HG02943 (cell line): ENCODE data around the gene MSRB1.

Experiments used
- ATAC-seq: cut with Tn5 transposase; IDR thresholded peaks from one replicate; pipeline ENCODE4 v1.9.1; 2021; ENCODE audit warnings: mild to moderate bottlenecking, low read depth, moderate library complexity; ENCODE audit not compliant: unreplicated experiment

MSRB1 gene

DNA sequence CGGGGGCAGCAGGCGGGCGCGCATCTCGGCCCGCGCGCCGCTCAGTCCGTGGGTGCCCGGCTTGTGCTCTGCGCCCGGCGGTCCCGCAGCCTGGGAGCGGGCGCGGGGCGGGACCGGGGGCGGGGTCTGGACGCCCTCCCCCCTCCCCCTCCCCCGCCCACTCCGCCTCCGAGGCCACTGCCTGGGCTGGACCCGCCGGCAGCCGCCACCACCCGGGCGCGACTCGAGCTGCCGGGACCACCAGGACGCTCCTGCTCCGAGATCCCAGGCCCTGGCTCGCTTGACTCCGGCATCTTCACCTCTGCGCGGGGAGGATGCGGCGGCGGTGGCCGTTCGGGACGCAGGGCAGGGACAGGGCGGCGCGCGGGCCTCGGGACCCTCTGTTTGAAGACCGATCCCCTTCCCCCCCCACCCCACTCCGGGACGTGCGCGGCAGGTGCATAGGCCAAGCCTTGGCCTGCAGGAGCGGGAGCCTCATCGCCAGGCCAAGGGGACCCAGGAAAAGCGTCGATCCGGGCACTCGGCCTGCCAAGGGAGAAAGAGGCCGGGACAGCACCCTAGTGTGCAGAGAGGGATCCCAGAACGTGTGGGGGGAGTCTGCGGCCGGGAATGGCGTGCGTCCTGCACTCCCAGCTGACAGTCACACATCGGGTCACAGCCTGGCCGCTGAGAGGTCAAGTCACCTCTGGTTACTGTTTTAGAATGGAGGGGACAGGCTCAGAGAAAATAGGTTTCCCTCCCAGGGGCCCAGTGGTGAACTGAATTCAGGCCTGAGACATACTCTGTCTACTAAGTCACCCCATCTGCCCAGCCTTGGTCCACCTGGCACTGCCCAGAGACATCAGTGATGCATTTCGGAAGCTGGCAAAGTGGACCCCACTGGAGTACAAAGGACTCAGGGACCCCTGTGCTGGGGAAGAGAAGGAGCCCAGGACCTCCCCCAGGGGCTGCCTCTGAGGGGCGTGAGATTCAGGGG lies 24.4 kb downstream of the MSRB1 start, which contains the start of gene HS3ST6:
HS3ST6 (minus strand) TSS at position 65 of the 976 bp plus-strand sequence. CDS start 92 bp downstream, outside the sequence.
- ATAC-seq, result no peak

DNA sequence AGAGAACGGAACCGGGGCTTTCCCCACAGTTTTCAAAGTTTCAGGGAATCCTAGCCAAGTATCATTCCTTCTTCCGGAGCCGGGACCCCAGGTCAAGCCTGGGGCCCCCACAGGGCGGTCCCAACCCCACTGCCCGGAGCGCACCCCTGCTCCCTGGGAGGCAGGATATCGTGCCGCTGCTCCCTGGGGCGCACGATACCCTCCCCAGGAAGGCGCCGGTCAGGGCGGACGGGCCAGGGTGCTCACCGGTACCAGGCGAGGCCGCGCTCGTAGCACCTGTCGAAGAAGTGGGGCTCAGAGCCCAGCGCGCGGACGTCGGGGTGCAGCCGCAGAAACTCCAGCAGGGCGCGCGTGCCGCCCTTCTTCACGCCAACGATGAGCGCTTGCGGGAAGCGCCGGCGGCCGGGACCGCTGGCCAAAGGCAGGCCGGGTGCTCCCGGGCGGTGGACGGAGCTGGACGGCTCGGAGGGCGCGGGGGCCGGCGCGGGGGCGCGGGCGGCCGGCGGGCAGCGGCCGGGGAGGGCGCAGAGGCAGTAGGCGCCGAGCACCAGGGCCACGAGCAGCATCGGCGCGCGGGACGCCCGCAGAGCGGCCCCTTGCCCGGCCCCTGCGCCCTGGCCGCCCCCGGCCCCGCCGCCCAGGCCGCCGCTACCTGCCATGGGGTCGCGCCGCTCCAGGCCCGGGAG lies 25.2 kb downstream of the MSRB1 start:
- ATAC-seq, result no peak

DNA sequence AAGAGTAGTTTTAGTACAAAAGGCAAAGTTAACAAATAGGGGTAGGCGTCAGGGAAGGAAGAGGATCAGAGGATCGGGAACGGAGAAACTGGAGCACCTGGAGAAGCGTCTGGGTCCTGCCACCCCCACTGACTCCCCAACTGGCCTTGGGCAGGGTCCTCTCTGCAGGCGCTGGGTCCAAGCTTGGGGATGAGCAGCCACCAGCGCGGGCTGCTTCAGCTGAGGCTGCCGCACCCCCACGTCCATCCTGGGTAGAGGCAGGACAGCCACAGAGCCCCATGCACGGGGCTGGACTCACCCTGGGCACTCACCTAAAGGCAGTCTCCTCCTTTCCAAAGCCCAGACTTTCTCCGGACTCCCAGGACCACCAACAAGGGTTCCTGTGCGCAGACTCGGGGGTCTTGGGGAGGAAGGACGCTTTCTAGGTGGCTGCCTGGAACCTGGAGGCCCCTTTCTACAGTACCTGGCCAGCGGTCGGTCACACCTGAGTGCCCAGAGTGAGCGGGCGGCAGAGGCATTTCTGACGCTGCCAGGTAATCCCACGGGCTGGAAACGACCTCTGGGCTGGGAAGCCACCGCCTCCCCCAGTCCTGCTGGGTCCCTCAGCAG lies 25.8 kb downstream of the MSRB1 start:
- ATAC-seq, result no peak

DNA sequence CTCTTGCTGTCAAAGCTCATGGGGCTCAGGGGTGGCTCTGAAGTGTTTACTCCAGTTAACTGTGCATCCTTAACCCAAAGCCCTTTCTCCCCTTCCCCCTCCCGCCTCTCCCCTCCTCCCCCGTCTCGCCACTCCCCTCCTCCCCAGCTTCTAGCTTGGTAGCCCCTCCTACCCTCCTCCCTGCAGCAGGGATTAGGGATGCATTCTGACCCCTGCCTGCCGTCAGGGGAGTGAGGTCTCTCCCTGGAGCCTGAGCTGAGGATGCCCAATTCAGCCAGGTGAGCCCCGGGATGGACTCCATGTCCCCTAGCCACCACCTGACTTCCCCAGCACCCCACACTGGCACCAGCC lies 26.4 kb downstream of the MSRB1 start:
- no peak for ATAC-seq

DNA sequence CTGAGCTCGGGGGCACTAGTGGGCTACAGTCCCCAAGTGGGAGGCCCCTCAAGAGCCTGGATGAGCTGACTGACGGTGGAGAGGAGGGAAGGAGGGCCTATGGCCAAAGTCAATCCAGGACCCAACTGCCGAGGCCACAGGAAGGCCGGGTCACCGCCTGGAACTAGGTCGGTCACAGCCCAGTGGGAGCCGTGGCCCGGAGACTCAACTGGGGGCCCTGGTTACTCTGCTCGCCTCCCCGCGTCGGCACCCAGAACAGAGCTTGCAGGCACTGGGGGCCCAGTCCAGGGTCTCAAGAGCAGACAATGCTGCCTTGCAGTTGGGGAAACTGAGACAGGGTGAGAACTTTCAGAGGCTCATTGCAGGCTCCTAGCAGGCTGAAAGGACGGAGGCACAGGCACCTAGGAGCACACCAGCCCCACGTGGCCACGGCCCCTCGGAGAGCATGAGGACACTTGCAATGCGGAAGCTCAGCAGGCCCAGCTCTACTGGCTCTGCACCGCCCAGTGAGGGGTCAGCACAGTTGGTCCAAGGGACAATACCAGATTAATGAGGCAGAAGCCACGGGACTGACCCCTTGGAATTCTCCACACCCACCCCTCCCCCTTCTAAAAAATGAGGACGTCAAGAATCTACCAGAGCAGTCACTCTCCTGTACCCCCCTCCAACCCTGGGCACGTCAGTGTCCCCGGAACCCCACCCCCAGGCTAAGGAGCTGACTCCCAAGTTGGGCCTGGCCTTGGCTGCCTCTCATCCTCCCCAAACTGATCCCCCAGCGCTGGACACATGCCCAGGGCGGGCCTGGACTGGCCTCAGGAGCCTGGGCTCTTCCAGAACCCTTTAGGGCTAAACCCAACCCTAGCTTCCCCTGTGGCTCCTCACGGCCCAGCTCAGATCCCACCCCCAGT lies 27.0 kb downstream of the MSRB1 start:
- ATAC-seq, result no peak

DNA sequence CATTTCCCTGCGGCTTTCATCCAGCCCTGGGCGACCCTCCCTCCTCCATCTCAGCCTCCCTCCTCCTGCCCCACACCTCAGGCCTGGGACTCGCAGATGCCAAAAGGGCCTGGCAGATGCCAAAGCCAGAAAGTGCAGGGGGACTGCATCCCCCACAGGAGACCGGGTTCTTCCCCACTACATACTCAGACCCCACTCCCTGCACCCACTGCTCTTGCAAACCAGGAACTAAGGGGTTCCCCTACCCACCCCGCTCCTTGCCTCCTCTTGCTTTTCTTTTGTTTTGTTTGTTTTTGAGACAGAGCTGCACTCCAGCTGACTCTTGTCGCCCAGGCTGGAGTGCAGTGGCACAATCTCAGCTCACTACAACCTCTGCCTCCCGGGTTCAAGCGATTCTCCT lies 28.0 kb downstream of the MSRB1 start:
- no peak for ATAC-seq

DNA sequence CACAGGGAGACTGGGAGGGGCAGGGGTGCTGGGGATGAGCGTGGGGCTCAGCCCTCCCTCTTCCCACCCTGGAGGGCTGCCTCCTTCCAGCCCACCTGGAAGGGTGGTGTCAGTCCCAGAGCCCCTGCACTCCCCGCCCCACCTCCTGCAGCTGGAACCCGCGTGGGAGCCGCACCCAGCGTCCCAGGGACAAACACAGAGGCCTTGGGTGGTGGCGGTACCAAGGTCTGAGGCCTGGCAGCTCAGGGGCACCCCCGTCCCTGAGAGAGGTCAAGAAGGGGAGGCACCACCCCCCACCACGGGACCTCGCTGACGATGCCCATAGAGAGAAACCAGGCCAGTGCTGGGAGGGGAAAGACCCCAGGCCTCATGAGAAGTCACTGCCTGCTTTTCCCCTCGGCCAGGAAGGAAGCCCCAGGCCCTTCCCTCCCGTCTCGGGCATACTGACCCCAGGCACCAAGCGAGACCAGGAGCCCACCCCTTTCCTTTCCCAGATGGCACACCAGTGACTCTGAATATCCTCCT lies 28.9 kb downstream of the MSRB1 start:
- ATAC-seq, result no peak

DNA sequence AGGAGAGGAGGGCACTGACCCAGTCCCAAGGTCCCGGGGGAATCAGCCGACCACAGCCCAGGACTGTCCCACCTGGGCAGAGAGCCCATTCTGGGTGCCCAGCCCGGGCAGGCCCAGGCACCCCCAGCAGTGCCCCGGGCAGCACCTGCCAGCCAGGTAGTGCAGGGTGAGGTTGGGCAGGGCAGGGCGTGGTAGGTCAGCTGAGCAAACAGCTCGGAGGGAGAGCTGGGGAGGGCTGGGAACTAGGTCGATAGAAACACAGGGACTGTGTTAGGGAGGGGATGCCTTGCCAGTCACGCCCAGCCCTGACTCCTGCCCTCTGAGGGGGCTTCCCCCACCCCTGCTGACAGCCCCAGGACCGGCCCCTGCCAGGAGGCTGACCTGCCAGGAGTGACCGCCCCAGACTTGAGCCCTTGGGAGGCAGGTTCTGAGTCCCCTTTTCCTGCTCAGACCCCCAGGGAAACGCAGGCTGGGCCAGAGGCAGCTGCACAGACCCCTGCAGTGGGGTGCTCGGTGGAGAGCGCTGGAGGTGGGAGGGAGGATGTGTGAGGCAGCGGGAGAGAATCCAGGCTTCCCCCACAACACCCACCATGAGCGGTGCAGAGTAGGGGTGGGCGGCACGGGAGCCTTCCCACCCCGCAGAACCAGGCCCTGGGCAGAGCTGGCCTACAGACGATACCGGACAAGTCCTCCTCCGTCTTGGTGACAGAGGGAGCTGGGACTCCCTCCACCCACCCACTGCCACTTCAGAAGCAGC lies 29.5 kb downstream of the MSRB1 start:
- ATAC-seq, result no peak

DNA sequence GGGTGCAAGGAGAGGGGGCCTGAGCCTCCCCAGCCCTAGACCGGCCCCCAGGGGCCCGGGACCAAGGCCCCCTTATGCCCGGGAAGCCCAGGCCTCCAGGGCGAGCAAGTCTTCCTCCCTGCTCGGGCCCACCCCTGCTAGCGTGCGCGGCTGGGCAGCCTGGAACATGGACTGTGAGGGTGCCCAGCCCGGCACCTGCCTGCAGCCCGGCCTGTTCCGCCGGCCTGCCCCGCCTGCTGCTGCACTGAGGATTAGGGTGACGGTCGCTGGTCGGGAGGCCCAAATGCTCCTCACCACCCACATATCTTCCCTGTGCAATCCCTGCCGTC lies 30.8 kb downstream of the MSRB1 start:
- no peak for ATAC-seq

DNA sequence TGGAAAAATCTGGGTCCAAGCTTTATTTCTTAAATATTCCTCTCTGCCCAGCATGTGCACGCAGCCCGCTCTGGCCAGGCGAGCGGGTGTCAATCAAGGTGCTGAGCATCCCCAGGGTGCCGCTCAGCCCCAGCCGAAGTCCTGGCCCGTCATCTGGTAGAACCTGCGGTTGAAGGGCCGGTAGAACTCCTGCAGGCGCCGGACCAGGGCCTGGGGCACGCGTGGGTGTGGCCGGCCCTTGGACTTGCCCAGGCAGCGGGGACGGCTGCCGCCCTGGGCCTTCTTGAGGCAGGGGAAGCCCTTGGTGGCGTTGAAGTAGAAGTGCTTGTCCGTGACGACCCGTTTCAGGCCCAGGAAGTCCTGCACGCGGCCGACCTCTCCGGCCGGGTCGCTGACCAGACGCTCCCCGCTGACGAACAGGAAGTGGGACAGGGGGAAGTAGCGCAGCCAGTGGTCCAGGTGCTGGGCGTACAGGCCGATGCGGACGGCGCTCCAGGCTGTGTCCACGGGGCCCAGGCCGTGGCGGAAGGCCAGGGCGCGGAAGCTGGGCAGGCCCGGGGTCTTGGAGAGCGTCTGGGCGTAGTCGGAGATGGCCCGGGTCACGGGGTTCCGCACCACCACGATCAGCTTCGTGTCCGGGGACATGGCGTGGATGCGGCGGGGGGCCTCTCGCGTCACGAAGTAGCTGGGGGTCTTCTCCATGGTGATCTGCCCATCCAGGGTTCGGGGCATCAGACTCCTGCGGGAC lies 31.4 kb downstream of the MSRB1 start:
- no peak for ATAC-seq

DNA sequence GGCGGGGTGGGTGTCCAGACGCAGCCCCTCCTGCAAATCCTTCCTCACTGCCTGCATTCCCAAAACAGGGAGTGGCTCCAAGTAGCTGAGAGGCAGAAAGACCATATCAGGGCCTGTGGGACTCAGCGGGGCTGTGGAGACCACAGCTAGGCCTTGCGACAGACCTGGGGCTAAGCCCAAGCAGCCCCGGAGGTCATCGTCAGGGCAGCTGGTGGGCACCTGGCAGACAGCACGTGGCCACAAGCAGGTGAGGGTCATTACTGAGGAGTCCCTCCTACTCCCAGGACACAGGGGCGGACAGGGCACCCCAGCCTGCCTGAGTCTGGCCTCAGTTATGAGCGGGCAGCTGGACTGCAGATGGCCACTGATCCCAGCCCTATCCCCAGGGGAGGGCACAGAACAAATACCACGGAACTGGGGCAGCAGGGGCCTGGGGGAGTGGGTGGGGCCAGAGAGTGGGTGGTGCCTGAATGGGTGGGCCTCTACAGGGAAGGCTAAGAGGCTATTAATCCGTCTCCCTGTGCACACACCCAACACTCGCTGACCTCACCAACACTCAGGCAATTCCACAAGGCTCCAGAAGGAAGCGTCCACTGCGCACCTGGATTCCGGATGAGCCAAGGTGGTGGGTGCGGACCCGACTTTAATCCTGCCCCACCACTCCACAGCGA lies 33.3 kb downstream of the MSRB1 start:
- no peak for ATAC-seq

DNA sequence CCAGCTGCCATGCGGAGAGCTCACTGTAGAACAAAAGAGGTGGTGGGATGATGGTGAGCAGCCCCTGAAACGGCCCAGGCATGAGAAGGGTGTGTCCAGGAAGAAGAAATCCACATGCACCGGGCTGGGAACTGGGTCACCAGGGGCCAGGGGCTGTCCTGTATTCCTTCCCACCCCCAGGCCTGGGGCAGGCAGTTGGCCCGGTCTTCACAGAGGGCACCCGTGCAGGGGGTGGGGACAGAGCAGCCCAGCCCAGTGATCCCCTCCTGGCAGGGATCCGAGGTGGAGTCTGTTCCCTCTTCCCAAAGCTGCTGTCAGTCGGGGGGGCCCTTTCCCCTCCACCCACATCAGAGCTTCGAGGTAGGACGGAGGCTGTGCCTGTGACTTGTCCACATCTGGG lies 34.0 kb downstream of the MSRB1 start:
- ATAC-seq, result no peak

DNA sequence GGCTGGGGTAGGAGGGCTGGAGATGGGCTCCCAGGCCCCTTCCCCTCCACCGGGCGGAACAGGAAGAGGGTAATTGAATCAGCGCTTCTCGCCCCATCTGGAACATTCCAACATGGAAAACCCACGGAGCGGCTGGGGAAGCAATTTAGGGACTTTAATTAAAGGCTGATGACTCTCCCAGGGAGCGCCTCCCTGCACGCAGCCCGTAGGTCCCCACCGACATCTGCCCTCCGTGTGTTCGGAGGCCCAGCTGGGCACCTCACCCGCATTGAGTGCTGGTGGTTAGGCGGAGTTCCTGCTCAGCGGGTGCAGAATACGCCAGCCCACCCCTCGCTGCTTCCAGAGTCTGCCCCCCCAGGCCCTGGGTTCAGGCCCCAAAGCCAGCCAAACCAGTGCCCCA lies 34.8 kb downstream of the MSRB1 start:
- ATAC-seq, result no peak

DNA sequence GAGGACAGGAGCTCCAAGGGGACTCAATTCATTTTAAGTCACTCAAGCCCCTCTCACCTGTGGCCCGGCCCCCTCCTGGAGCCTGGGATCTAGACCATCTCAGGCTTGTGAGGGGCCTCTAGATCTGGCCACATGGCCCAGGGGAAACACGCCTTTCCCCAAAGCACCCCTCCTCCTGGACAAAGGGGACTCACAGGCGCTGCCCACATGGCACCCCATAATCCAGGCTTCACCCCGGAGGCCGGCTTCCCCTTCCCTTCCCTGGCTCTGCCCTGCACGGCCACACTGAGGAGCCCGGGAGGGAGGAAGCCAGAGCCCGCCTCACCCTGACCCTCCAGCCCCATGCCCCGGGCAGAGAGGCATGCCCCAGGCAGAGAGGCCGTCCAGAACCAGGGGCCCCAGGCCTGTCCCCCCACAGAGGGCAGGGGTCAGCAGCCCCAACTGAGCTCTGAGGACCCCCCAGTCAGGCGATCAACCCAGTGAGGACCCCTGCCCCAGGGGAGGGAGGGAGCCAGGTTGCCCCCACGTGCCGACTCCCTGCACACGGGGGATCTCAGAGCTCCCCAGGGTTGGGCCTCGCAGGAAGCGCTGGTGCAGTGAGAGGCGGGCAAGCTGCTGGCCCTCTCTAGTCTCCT lies 35.7 kb downstream of the MSRB1 start:
- no peak for ATAC-seq

DNA sequence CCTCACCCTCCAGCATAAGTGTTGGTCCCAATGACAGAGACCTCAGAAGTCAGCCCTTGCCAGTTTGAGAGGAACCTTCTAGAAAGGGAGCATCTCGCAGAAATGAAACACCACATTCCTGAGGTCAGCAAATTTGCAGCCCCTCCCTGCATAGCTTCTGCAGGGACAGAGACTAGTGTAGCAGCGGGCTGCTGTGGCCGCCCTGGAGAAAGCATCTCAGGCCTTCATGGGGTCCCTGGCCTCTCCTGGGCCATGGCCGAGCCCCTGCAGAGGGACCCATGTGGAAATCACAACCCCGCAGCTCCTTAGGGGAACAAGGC lies 36.2 kb downstream of the MSRB1 start:
- ATAC-seq, result no peak

DNA sequence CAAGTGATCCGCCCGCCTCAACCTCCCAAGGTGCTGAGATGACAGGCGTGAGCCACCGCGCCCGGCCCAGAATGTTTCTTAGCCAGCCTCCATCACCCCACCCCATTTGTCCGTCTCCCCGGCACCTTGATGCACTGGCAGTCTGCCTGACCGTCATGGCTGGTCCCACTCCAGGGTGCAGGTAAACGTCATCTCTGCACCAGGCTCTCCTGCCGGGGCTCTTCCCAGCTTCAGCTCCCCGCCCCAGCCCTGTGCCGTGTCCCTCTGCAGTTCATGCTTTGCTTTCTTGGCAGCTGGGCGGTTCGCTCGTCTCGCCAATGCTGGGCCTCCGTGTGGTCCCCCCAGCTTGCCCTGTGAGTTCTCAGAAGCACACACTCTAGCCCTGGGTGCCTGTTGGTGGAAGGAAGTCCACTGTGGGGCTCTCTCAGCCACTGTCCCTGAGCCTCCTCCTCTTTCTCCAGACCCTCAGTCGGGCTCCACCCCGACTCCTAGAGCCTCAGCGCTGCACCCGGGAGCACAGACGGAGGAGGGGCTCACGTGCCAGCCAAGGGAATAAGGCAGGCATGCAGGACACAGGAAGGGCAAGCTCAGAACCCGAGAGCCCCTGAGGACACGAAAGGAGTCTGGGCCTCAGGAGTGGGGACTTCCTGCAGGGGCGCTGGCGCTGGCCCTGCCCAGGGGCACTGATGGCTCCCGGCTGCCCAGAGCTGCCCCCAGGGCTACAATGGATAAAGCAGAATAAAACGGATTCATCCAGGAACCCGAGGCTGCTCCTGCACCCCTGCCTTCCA lies 36.7 kb downstream of the MSRB1 start:
- no peak for ATAC-seq
